Activated T-cell treated with anti-CD3 and anti-CD28 coated beads for 48 hours (primary cell): ENCODE measurements around the gene TOP3B.

Experiments
- DNase-seq: peaks from one replicate; pipeline ENCODE4 v3.0.0-alpha.2; 2020; ENCODE audit warnings: low read depth

TOP3B gene, protein sequence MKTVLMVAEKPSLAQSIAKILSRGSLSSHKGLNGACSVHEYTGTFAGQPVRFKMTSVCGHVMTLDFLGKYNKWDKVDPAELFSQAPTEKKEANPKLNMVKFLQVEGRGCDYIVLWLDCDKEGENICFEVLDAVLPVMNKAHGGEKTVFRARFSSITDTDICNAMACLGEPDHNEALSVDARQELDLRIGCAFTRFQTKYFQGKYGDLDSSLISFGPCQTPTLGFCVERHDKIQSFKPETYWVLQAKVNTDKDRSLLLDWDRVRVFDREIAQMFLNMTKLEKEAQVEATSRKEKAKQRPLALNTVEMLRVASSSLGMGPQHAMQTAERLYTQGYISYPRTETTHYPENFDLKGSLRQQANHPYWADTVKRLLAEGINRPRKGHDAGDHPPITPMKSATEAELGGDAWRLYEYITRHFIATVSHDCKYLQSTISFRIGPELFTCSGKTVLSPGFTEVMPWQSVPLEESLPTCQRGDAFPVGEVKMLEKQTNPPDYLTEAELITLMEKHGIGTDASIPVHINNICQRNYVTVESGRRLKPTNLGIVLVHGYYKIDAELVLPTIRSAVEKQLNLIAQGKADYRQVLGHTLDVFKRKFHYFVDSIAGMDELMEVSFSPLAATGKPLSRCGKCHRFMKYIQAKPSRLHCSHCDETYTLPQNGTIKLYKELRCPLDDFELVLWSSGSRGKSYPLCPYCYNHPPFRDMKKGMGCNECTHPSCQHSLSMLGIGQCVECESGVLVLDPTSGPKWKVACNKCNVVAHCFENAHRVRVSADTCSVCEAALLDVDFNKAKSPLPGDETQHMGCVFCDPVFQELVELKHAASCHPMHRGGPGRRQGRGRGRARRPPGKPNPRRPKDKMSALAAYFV

DNA sequence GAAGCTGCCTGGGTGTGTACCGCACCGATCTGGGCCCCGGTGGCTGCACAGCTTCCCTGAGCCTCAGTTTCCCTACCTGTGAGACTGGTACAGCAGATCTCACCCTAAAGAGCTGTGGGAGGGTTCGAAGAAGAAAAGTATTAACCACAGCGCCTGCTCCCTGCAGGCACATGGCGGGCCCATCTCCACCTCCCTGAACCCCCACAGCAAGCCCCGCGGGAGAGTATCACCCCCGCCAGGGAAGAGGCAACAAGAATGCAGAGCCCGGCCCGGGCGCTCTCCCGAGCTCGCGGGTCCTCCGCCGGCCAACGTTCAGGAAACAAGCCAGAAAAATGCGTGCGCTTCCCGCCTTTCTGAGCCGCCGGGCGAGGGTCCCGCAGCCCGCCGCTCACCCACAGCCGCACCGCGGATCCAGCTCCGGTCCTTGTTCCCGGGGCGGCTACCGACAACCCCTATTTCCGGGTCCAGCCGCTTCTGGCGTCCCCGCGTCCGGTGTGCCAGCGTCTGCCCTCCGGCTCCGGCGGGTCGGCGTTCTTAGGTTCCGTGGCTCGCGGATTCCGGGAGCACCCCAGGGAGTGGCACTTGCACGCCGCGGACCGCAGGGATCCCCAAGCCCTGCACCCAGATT is at the start of gene TOP3B:
TOP3B (minus strand) TSS at position 450 of the 628 bp plus-strand sequence. CDS start 7,078 bp downstream, outside the sequence.
- DNase-seq, result peak; percentile 82

DNA sequence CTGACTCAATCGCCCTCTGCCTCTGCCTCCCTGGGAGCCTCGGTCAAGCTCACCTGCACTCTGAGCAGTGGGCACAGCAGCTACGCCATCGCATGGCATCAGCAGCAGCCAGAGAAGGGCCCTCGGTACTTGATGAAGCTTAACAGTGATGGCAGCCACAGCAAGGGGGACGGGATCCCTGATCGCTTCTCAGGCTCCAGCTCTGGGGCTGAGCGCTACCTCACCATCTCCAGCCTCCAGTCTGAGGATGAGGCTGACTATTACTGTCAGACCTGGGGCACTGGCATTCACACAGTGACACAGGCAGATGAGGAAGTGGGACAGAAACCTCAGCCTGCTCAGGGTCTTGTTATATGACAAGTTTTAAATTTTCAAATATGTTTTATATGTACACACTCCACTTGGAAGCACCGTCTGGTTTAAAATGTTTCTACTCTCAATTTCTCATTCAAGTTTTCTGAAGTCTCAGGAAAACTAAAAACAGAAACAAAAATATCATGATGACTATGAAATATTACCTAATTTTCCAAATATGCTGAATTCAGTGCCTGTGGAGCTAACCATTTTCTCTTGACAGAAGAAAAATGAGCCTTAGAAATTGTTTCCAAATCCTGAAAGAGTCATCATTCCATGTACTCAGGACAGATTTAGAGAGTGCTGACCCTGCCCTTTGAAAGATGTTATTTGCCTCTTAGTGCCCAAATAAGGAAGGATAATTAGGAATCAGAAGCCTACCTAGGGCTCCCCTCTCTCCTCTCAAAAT is 48.8 kb upstream of the TOP3B start:
- no peak for DNase-seq

GRCh38 chr22:22030493-22031182 is 48.1 kb upstream of the TOP3B start:
- no peak for DNase-seq

GRCh38 chr22:22027955-22028354 is 45.4 kb upstream of the TOP3B start:
- DNase-seq, result no peak

DNA sequence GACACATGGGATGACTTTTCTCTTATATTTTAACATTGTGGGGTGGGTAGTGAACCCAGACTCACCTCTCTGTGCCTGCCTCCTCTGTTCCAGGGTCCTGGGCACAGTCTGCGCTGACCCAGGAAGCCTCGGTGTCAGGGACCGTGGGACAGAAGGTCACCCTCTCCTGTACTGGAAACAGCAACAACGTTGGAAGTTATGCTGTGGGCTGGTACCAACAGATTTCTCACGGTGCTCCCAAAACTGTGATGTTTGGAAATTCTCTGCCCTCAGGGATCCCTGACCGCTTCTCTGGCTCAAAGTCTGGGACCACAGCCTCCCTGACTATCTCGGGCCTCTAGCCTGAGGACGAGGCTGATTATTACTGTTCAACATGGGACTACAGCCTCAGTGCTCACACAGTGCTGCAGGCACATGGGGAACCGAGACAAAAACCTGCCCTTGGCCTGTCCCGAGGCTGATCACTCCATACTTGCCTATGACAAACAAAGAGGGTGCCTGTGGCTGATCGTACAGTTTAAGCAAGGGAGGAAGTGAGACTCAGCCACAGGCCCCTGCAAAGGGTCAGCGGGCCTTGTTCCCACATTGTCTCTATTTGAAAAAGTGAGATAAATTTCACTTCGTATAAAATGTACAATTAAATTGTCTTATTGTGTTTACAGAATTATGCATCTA is 43.7 kb upstream of the TOP3B start:
- DNase-seq, result no peak

DNA sequence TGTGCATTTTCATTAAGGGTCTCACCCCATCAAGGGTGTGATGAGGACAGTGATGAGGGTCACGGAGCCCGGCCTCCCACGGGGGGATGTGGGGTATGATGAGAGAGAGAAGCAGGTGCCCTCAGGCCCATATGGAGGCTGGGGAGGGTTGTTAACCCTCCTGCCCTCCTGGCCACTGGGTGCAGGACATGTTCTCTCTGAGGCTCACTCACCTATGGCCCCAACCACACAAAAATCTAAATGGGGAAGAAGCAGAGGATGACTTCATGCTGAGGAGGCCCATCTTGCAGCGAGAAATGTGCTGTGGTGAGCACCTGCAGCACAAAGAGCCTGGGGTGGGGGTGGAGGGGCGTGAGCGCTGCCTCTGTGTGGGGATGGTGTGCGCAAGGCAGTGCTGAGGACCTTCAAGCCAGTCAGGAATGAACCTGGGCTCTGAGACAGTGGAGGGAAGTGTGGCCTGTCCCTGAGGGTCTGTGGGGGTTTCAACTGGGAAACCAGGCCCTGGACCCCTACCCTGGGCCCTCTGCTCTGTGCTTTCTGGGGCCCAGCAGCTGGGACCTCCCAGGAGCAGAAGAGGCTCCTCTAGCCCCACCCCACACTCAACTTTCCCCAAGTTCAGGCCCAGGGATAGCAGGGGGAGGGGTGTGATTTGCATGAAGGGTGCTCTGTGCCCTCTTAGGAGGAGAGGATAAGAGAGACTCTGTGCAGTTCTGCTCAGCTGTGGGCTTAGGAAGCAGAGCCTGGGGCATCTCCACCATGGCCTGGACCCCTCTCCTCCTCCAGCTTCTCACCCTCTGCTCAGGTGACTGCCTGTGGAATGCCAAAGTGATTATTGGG is 43.0 kb upstream of the TOP3B start:
- no peak for DNase-seq

DNA sequence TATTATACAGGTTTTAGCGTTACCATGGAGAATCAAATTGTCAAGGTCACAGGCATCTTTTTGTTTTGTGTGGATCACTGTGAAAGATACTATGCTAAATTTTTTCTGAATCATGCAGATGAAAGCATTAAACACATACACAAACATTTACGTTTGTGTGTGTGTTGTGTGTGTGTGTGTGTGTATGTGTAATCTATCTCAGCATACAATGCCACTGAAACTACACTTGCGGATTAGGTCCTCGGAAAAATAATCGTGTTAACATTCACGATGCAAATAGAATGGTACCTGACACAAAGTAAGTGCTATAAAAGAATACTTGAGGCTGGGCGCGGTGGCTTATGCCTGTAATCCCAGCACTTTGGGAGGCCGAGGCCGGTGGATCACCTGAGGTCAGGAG is 41.9 kb upstream of the TOP3B start:
- no peak for DNase-seq

DNA sequence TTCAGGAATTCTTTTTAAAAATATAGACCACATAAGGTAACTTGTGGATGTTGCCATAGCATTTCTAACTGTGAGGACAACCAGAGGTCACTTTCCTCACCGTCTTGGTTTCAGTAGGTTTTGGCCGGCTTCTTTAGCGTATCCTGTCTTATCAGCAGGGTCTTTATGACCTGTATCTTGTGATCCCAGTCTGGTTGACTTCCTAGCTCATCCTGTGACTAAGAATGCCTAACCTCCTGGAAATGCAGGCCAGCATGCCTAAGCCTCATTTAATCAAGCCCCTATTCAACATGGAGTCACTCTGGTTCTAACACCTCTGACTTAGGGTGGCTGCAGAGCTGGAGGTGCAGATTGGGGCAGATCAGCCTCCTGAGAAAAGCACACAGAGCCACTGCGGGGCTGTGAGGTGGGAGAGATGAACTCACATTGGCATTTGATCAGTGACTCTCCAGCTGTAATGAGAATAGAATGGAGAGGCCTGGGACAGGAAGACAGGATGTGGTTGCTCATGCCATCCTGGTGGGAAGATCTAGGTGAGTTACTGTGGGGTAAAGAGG is 41.1 kb upstream of the TOP3B start:
- DNase-seq, result no peak

- DNase-seq, result no peak
Measured at GRCh38 chr22:22022947-22023534, 40.5 kb upstream of the TOP3B start.

- no peak for DNase-seq
Measured at GRCh38 chr22:22022255-22022840, 39.8 kb upstream of the TOP3B start.

- no peak for DNase-seq
Measured at GRCh38 chr22:22021162-22021750, 38.7 kb upstream of the TOP3B start.

- DNase-seq, result no peak
Measured at GRCh38 chr22:22020425-22020852, 37.9 kb upstream of the TOP3B start.

GRCh38 chr22:22019659-22020424 is 37.3 kb upstream of the TOP3B start:
- DNase-seq, result no peak

DNA sequence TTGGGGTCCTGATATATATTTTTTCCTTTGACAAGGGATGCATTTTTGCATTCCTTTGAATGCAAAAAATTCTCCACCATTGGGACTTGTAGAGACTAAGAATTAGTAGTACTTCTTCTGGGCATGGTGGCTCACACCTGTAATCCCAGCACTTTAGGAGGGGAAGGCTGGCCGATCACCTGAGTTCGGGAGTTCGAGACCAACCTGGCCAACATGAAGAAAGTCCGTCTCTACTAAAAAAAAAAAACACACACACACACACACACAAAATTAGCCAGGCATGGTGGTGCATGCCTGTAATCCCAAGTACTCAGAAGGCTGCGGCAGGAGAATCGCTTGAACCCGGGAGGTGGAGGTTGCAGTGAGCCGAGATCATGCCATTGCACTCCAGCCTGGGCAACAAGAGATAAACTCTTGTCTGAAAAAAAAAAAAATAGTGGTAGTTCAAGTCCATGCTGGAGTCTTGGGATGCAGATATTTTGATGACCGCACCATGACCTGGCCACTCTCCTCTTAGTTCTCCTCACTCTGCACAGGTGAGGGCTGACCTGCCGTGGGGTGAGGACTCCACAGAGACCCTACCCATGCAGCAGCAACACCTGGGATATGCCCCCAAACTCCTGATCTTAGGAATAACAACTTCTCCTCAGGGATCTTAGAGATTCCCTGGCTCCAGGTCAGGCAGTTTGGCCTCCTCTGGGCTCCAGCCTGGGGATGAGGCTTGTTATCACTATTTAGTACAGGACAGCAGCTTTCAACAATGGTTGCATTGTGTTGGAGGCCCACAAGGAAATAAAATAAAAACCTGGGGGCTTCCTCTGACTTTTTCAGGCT is 36.5 kb upstream of the TOP3B start:
- DNase-seq, result no peak

GRCh38 chr22:22015631-22016030 is 33.0 kb upstream of the TOP3B start:
- no peak for DNase-seq

DNA sequence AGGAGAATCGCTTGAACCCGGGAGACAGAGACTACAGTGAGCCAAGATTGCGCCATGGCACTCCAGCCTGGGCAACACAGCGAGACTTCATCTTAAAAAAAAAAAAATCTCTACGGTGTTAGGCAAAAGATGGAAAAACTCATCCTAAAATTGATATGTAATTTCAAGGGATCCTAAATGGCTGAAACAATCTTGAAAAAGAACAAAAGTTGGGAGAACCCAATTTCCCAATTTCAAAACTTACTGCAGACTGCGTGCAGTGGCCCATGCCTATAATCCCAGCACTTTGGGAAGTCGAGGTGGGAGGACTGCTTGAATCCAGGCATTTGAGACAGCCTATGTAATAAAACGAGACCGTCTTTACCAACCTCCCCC is 31.7 kb upstream of the TOP3B start:
- DNase-seq, result no peak
